HUDEP-2 (cell line): ENCODE data around the gene UCK1.
A peak's percentile ranks its signal among the peaks of the same experiment; 100 is the strongest.
"Not testable (repeated sequence)": the region's sequence is repeated elsewhere in the genome, so short reads cannot be mapped to it uniquely, and the experiment has no call there.

ENCODE experiments used
- DNase-seq, 76 experiments: peaks; one replicate each; lab custom pipeline; 2025; ENCODE audit not compliant: unreplicated experiment in 76 of 76; lab: John Stamatoyannopoulos, UW

UCK1 gene

GRCh38 chr9:131554843-131555351, 23.8 kb upstream of the UCK1 start:
- no peak for DNase-seq

DNA sequence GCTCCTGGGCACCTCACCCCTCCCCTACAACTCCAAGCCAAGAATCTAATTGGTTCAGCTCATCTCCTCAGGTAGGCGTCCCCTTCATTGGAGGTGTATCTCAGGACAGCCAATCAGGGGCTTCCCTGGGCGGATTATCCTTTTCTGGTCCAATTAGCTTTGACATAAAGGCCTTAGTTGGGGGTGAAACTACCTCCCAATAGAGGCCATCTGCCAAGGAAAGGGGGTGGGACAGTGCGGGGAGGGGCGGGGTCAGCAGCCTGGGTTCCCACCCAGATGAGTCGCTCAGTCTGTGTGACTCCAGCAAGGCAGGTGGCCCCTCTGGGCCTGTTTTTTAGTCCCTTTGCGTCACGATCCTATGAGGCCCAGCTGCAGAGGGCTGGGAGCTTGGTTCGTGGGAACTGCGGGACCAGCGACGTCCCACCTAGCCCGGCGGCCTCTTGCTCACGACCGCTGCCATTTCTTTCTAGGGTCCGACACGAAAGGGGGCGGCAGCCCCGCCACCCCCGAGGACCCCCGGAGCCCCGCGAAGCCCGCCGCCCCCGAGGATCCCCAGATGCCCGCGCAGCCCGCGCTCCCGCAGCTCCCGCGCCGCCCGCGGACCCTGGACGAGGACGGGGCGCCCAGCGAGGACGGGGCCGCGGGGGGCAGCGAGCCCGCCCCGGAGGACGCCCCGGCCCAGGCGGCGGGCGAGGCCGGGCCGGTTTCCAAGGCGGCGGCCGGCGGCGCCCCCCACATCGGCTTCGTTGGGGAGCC, 23.2 kb upstream of the UCK1 start:
- DNase-seq = peak in 5 of 76 experiments; percentile 3 to 23 (median 10)

- DNase-seq = no peak
Observed at GRCh38 chr9:131552030-131552429, 21.0 kb upstream of the UCK1 start.

DNA sequence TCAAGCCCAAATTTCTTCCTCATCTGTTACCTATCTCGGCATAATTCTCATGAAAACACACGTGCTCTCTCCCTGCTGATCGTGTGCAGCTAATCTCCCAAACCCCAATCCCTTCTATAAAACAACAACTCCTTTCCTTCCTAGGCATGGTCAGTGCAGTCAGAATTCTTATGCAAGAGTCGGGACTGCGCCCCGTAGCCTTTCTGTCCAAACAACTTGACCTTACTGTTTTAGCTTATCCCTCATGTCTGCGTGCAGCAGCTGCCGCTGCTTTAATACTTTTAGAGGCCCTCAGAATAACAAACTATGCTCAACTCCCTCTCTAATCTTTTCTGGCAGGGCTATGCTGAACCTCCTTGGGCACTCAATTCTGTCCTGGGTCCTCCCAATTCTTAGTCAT, 19.4 kb upstream of the UCK1 start:
- not testable (repeated sequence) for DNase-seq

GRCh38 chr9:131549186-131549585, 18.1 kb upstream of the UCK1 start:
- not testable (repeated sequence) for DNase-seq

DNA sequence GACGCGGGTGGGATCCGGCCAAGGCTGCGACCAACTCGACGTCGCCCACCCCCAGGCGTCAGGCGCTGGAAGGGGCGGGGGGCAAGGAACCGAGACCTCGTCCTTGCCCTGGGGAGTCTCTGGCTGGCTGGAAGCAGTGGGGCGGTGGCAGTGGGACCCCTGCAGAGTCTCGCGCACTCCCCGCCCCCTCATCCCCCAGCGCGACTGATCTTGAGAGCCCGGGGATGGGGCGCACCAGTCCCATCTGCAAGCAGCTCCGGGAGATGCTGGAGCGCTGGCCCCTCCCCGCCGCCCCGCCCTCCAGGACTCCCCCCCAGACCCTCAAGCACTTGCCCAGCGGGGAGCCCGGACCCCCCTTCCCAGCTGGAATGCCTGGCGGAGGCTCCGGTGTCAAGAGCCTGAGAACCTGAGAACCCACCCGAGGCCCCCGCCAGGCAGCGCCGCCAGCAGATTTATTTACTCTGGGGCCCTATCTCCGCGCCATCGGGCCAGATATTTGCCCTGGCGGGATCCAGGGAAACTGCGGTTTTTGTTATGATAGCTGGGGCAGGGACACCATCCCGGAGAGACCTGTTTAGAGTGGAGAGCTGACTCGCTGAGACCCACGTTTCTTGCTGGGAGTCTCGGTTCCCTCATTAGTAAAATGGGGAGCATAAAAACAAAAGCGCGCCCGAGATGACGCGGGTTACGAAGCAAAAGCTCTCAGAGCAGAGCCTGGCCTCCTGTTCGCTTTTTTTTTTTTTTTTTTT, 15.4 kb upstream of the UCK1 start:
- no peak for DNase-seq

DNA sequence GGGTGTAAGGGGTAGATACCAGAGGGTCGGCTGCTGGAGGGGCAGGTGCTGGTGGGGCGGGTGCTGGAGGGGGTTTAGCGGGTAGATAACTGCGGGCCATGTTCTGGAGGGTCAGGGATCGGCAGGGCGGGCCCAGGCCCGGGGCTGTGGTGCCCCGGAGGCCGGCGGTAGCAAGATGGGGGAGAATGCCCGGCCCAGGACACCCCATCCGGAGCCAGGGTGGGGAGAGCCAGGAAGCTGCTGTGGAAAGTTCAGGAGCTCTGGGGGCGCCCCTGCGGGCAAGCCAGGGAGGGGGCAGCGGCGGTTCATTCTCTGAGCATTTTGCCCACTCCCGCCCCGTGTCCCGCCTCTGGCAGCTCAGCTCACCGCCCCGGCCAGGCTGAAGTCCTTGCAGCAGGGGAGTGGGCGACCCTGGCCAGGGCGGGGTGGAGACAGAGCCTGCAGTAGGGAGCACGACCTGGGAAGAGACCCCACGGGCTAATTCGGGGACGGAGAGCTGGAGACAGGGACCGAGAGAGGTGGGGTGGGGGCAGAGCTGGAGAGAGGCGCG, 14.8 kb upstream of the UCK1 start:
- DNase-seq = no peak

DNA sequence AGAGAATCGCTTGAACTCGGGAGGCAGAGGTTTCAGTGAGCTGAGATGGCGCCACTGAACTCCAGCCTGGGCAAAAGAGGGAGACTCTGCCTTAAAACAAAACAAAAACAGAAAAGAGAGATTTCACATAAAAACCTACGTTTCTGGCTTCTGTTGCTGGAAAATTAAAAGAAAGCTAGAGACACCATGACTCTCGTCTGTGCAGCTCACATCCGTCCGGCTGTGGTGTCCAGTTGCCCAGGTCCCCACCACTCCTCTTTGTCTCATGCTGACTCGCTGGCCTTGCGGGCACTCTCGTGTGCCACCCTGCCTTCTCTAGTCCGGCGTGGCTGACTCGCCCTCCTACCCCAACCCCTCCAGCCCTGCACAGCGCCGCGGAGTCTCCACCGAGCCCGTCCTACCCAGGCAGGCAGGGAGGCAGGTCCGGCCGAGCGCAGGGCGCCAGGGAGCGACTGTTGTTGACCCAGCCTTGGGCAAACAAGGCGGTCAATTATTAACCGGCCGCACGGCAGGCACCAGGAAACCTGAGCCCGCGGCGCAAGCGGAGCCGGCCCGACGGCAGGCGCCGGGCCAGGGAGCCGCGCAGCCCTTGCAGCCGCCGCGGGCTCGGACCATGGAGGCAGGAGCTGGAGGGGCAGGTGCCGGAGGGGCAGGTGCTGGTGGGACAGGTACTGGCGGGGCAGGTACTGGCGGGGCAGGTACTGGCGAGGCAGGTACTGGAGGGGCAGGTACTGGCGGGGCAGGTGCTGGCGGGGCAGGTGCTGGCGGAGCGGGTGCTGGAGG, 14.1 kb upstream of the UCK1 start, which contains the start of gene PRRT1B:
PRRT1B (plus strand) TSS at position 521 of the 783 bp plus-strand sequence; CDS start at position 614, 93 bp downstream.
- DNase-seq = no peak

- no peak for DNase-seq
Observed at GRCh38 chr9:131543141-131543540, 12.1 kb upstream of the UCK1 start.

DNA sequence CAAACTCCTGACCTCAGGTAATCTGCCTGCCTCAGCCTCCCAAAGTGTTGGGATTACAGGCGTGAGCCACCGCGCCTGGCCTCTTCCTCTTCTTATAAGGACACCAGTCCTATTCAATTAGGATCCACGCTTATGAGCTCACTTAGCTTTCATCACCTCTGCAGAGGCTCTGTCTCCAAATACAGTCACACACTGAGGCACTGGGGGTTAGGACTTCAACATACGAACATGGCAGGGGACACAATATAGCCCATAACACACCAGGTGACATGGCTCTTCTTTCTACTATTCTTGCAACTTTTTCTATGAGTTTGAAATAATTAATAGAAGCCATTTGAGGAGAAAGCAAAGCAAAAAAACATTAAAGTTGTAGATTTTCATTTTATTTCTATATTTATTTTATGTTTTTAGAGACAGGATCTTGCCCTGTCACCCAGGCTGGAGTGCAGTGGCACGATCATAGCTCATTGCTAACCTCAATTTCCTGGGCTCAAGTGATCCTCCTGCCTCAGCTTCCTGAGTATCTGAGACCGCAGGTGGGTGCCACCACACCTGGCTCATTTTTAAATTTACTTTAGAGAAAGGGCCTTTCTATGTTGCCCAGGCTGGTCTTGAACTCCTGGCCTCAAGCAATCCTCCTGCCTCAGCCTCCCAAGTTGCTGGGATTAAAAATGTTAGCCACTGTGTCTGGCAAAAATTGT, 8.3 kb upstream of the UCK1 start:
- DNase-seq = no peak

DNA sequence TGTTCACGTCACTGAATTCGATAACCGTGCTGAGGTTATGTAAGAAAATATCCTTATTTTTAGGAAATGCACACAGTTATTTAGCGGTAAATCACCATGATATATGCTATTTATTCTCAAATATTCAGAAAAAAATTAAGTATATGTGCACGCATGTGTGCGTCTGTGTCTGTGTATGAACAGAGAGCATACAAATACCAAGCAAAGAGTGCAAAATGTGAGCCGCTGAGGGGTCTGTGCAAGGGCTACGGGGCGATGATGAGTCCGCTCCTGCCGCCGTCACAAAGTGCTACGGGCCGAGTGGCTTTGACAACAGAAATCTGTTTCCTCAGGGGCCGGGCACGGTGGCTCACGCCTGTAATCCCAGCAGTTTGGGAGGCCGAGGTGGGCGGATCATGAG, 6.9 kb upstream of the UCK1 start:
- no peak for DNase-seq

DNA sequence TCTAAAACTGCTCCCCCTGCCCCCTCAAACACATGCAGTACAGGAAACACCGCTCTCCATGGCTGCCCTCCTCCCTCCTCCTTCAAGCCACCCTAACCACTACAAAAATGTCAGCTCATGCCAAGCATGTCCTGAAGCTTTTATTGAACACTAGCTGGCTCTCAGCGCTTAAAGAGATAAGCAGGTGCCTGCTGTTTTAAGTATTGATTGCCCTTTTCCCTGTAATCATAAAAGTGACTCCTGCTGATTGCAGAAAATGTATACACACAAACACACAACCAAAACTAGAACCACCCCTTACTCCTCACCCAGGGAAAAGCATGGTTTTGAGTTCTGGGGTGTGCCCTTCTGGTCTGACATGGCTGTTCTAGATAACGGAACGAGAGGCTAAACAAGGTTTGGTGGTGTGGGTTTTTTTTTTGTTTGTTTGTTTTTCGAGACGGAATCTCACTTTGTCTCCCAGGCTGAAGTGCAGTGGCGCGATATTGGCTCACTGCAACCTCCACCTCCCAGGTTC, 3.7 kb upstream of the UCK1 start:
- peak in 67 of 76 experiments; percentile 5 to 86 (median 51) for DNase-seq

- peak in 13 of 76 experiments; percentile 4 to 23 (median 10) for DNase-seq
Observed at GRCh38 chr9:131530546-131530919, 530 bp downstream of the UCK1 start.

- DNase-seq = no peak
Observed at GRCh38 chr9:131529597-131530545, 1.2 kb downstream of the UCK1 start.

DNA sequence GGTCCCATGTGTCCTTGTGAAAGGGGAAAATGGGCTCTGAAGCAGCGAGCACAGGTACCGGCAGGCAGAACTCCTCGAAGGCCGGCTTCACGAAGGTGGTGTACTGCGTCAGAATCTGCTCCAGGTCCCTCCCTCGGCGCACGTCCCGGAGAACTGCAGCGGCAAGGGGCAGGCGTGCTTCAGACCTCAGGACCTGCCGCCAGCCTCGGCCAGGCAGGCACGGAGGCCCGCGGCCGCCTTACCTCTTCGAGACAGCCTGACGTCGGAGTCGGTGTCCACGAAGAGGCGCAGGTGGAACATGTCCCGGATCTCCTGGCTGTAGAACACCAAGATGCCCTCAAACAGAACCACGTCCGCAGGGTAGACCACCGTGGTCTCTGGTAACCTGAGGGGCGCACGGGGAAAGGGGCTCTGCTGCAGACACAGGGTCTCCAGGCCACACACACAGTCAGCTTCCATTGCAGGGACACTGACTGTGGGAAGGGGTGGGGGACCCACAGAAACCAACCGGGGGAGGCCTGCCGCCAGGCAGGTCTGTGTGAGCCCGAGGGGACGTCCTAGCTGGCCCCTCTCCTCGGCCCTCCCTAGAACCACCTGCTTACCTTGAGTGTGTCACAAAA, 2.1 kb downstream of the UCK1 start:
- no peak for DNase-seq

GRCh38 chr9:131528186-131528585, 2.9 kb downstream of the UCK1 start:
- DNase-seq = no peak

GRCh38 chr9:131525643-131526565, 5.2 kb downstream of the UCK1 start:
- no peak for DNase-seq
